ENCODE data around the gene PPP1R7.

The PPP1R7 gene

GRCh38 chr2:241112592-241112991, 37.7 kb upstream of the PPP1R7 start:
- intact Hi-C loops (cut with micrococcal nuclease), result no loop called here
- no peak overlapping the region for H3K27ac Mint-ChIP-seq
- no peaks in the 10 kb centered on the region for H3K9me3 Mint-ChIP-seq
- H3K27me3 Mint-ChIP-seq, result no peaks in the 10 kb centered on the region
- H3K4me1 Mint-ChIP-seq (ENCODE audit: low read depth), result peaks cover 7% of the 10 kb centered on the region
- no peak overlapping the region for H3K4me3 Mint-ChIP-seq
- H3K36me3 Mint-ChIP-seq (ENCODE audit: low read depth), result peaks cover 44% of the 10 kb centered on the region

DNA sequence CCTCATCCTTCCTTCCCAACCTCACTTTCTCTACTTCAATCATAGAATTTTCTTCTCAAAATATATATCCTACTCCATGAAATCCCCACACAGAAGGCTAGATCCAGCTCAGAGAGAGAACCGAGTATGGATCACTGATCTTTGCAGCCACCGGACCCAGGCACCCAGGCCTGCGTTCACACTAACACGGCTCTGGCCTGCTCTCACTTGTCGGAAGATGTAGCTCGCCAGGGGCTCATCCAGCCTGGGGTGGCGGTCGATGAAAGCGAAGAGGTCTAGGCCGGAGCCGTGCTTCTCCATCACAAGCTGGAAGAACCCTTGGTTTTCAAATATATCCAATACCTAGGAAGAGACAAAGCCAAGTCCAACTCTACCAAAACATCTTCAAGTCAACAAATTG, 35.4 kb upstream of the PPP1R7 start:
- Mint-ChIP-seq H3K4me1 (ENCODE audit: low read depth) (no peaks in the 10 kb centered on the region), H3K4me3 (no peak overlapping the region), H3K36me3 (ENCODE audit: low read depth) (peaks cover 51% of the 10 kb centered on the region), H3K27me3 (no peaks in the 10 kb centered on the region), H3K9me3 (no peaks in the 10 kb centered on the region), H3K27ac (no peak overlapping the region)
- intact Hi-C loops (cut with micrococcal nuclease), result no loop called here

- Mint-ChIP-seq H3K4me1 (ENCODE audit: low read depth) (no peaks in the 10 kb centered on the region), H3K36me3 (ENCODE audit: low read depth) (peaks cover 56% of the 10 kb centered on the region), H3K4me3 (no peak overlapping the region), H3K27me3 (no peaks in the 10 kb centered on the region), H3K9me3 (no peaks in the 10 kb centered on the region), H3K27ac (no peak overlapping the region)
- intact Hi-C loops (cut with micrococcal nuclease), result no loop called here
Observed at GRCh38 chr2:241115361-241115760, 34.9 kb upstream of the PPP1R7 start.

DNA sequence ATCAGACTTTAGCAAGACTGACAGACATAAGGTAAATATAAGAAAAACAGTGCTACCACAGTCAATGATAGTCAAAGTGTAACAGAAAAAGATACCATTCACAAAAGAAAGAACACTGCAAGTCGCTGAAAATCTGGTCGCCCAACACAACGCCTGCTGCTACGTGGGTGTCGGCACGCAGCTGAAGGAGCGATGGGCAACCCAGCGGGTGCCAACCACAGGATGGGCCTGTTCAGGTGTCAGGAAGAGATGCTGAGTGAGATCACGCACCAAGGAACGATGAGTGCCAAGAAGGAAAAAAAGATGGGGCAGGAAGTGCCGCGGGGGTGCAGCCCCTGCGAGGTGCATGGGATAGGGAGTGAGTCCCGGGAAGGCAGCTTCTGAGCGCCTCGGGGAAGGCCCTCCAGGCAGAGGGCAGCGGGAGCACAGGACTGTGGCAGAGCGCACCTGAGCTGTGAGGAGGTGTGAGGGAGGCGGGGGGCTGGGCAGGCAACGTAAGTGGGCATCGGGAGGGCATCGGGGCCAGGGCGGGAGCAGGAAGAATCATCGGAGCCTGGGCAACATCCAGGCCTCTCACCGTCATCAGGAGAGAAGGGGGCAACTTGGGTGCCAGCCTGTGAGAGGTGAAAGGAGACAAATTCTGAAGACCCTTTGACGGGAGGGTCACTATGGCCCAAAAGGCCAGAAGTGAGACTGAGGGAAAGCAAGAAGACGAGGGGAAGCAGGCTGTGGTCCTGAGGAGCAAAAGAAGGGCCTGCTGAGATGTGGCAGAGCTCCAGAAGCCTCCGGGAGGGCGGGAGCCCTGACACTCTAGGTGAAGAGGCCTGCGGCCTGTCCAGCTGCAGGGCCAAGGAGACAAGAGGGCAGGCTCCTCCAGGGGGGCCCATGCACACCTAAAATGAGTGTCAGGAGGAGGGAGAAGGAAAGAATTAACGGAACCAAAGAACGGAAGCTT, 33.4 kb upstream of the PPP1R7 start:
- Mint-ChIP-seq H3K27me3 (no peaks in the 10 kb centered on the region), H3K27ac (peak overlapping the region; percentile 16), H3K4me3 (no peak overlapping the region), H3K36me3 (ENCODE audit: low read depth) (peaks cover 60% of the 10 kb centered on the region), H3K4me1 (ENCODE audit: low read depth) (no peaks in the 10 kb centered on the region), H3K9me3 (no peaks in the 10 kb centered on the region)
- intact Hi-C loops (cut with micrococcal nuclease), result no loop called here

GRCh38 chr2:241118737-241119505, 31.3 kb upstream of the PPP1R7 start:
- Mint-ChIP-seq H3K27me3 (no peaks in the 10 kb centered on the region), H3K36me3 (ENCODE audit: low read depth) (peaks cover 71% of the 10 kb centered on the region), H3K4me3 (no peak overlapping the region), H3K4me1 (ENCODE audit: low read depth) (no peaks in the 10 kb centered on the region), H3K9me3 (no peaks in the 10 kb centered on the region), H3K27ac (no peak overlapping the region)
- intact Hi-C loops (cut with micrococcal nuclease), result no loop called here

GRCh38 chr2:241120440-241120839, 29.8 kb upstream of the PPP1R7 start:
- intact Hi-C loops (cut with micrococcal nuclease), result no loop called here
- Mint-ChIP-seq H3K27me3 (no peaks in the 10 kb centered on the region), H3K4me3 (no peak overlapping the region), H3K36me3 (ENCODE audit: low read depth) (peaks cover 61% of the 10 kb centered on the region), H3K9me3 (no peaks in the 10 kb centered on the region), H3K27ac (no peak overlapping the region), H3K4me1 (ENCODE audit: low read depth) (no peaks in the 10 kb centered on the region)

- no peak overlapping the region for H3K4me3 Mint-ChIP-seq
- no peaks in the 10 kb centered on the region for H3K4me1 Mint-ChIP-seq (ENCODE audit: low read depth)
- no peaks in the 10 kb centered on the region for H3K27me3 Mint-ChIP-seq
- no peaks in the 10 kb centered on the region for H3K9me3 Mint-ChIP-seq
- no peak overlapping the region for H3K27ac Mint-ChIP-seq
- peaks cover 60% of the 10 kb centered on the region for H3K36me3 Mint-ChIP-seq (ENCODE audit: low read depth)
- intact Hi-C loops (cut with micrococcal nuclease), result no loop called here
Observed at GRCh38 chr2:241121008-241121407, 29.3 kb upstream of the PPP1R7 start.

- H3K4me3 Mint-ChIP-seq, result no peak overlapping the region
- no peak overlapping the region for H3K27ac Mint-ChIP-seq
- H3K9me3 Mint-ChIP-seq, result no peaks in the 10 kb centered on the region
- H3K27me3 Mint-ChIP-seq, result no peaks in the 10 kb centered on the region
- no peaks in the 10 kb centered on the region for H3K4me1 Mint-ChIP-seq (ENCODE audit: low read depth)
- peaks cover 56% of the 10 kb centered on the region for H3K36me3 Mint-ChIP-seq (ENCODE audit: low read depth)
- intact Hi-C loops (cut with micrococcal nuclease), result no loop called here
Observed at GRCh38 chr2:241122376-241123002, 27.8 kb upstream of the PPP1R7 start.

GRCh38 chr2:241123816-241124536, 26.3 kb upstream of the PPP1R7 start:
- Mint-ChIP-seq H3K27ac (no peak overlapping the region), H3K4me3 (no peak overlapping the region), H3K36me3 (ENCODE audit: low read depth) (peaks cover 53% of the 10 kb centered on the region), H3K9me3 (no peaks in the 10 kb centered on the region), H3K4me1 (ENCODE audit: low read depth) (peaks cover under 1% of the 10 kb centered on the region), H3K27me3 (no peaks in the 10 kb centered on the region)
- intact Hi-C loops (cut with micrococcal nuclease), result no loop called here

GRCh38 chr2:241125626-241126025, 24.6 kb upstream of the PPP1R7 start:
- Mint-ChIP-seq H3K36me3 (ENCODE audit: low read depth) (peaks cover 41% of the 10 kb centered on the region), H3K27me3 (no peaks in the 10 kb centered on the region), H3K4me3 (no peak overlapping the region), H3K27ac (no peak overlapping the region), H3K4me1 (ENCODE audit: low read depth) (peaks cover 9% of the 10 kb centered on the region), H3K9me3 (no peaks in the 10 kb centered on the region)
- intact Hi-C loops (cut with micrococcal nuclease), result no loop called here

- Mint-ChIP-seq H3K27me3 (no peaks in the 10 kb centered on the region), H3K36me3 (ENCODE audit: low read depth) (peaks cover 35% of the 10 kb centered on the region), H3K4me1 (ENCODE audit: low read depth) (peaks cover 9% of the 10 kb centered on the region), H3K27ac (no peak overlapping the region), H3K4me3 (no peak overlapping the region), H3K9me3 (no peaks in the 10 kb centered on the region)
- intact Hi-C loops (cut with micrococcal nuclease), result no loop called here
Observed at GRCh38 chr2:241126201-241126611, 24.1 kb upstream of the PPP1R7 start.

GRCh38 chr2:241126771-241127202, 23.5 kb upstream of the PPP1R7 start:
- Mint-ChIP-seq H3K4me1 (ENCODE audit: low read depth) (peaks cover 9% of the 10 kb centered on the region), H3K9me3 (no peaks in the 10 kb centered on the region), H3K36me3 (ENCODE audit: low read depth) (peaks cover 34% of the 10 kb centered on the region), H3K27ac (no peak overlapping the region), H3K4me3 (no peak overlapping the region), H3K27me3 (no peaks in the 10 kb centered on the region)
- intact Hi-C loops (cut with micrococcal nuclease), result no loop called here

DNA sequence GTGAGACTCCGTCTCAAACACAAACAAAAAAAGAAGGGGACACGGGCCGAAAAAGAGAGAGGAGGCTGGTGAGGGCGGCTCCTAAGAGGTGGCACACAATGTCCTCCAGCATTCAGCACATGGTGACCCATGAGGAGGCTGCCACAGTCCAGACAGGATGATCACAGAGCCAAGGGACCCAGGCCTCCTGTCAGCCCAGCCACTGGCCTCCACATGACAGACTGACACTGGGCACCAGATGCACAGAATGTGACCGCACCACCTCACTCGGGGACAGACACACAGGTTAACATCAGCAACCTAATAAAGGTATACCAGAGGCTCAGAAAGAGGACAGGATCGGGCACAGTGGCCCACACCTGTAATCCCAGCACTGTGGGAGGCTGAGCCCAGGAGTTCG, 22.0 kb upstream of the PPP1R7 start:
- intact Hi-C loops (cut with micrococcal nuclease), result no loop called here
- no peaks in the 10 kb centered on the region for H3K27me3 Mint-ChIP-seq
- H3K27ac Mint-ChIP-seq, result no peak overlapping the region
- H3K4me1 Mint-ChIP-seq (ENCODE audit: low read depth), result peaks cover 9% of the 10 kb centered on the region
- H3K9me3 Mint-ChIP-seq, result no peaks in the 10 kb centered on the region
- H3K36me3 Mint-ChIP-seq (ENCODE audit: low read depth), result peaks cover 23% of the 10 kb centered on the region
- no peak overlapping the region for H3K4me3 Mint-ChIP-seq
